Keratinocyte (primary cell): ENCODE measurements around the gene SCMH1.

Experiments used
- EZH2 ChIP-seq: IDR thresholded peaks from one replicate; pipeline ENCODE4 v1.6.1; 2012; ENCODE audit warnings: inconsistent platforms, mild to moderate bottlenecking, low read length, moderate library complexity
- TF ChIP-seq, protein P1 (sequence below), 3 experiments: IDR thresholded peaks in 1 of 3; conservative IDR thresholded peaks in 1 of 3; optimal IDR thresholded peaks in 1 of 3; 2 replicates in 2 of 3; 3 replicates in 1 of 3; pipeline versions ENCODE3 to v1.5.1; 2011; ENCODE audit warnings: low read length in 3 of 3, mild to moderate bottlenecking in 3 of 3, moderate library complexity in 2 of 3, control low read depth in 1 of 3, inconsistent platforms in 1 of 3; ENCODE audit not compliant: insufficient read depth in 2 of 3; ENCODE audit errors: extremely low read depth in 1 of 3

DNA sequence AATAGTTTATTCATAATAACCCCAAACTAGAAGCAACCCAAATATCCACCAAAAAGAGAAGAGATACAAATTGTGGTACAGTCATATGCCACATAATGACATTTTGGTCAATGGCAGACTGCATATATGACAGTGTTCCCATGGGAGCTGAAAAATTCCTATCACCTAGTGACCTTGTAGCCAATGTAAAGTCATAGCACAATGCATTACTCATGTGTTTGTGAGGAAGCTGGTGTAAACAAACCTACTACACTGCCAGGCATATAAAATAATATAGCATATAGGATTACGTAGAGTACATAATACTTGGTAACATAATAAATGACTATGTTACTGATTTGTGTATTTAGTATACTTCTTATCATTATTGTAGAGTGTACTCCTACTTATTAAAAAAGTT is 191.1 kb downstream of the SCMH1 start:
- TF ChIP-seq EZH2 = no peak
- TF ChIP-seq, protein P1, sequence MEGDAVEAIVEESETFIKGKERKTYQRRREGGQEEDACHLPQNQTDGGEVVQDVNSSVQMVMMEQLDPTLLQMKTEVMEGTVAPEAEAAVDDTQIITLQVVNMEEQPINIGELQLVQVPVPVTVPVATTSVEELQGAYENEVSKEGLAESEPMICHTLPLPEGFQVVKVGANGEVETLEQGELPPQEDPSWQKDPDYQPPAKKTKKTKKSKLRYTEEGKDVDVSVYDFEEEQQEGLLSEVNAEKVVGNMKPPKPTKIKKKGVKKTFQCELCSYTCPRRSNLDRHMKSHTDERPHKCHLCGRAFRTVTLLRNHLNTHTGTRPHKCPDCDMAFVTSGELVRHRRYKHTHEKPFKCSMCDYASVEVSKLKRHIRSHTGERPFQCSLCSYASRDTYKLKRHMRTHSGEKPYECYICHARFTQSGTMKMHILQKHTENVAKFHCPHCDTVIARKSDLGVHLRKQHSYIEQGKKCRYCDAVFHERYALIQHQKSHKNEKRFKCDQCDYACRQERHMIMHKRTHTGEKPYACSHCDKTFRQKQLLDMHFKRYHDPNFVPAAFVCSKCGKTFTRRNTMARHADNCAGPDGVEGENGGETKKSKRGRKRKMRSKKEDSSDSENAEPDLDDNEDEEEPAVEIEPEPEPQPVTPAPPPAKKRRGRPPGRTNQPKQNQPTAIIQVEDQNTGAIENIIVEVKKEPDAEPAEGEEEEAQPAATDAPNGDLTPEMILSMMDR (optimal IDR thresholded peaks at IDR 0.05 in 1 of 3, IDR thresholded peaks at IDR 0.05 in 1 of 3, conservative IDR thresholded peaks at IDR 0.05 in 1 of 3; ENCODE audit: extremely low read depth in 1 of 3, insufficient read depth in 2 of 3, low read length in 3 of 3) = no peak
